ENCODE results near the gene KLHL8. TPM values are rescaled to one million over a fixed set of nuclear protein-coding genes. Genes with fewer than 3 reads are reported as not detected.
A peak's percentile ranks its signal among the peaks of the same experiment; 100 is the strongest.

KLHL8 gene
- total RNA-seq, 1 donor from 2014 or later, result 15.2 TPM

DNA sequence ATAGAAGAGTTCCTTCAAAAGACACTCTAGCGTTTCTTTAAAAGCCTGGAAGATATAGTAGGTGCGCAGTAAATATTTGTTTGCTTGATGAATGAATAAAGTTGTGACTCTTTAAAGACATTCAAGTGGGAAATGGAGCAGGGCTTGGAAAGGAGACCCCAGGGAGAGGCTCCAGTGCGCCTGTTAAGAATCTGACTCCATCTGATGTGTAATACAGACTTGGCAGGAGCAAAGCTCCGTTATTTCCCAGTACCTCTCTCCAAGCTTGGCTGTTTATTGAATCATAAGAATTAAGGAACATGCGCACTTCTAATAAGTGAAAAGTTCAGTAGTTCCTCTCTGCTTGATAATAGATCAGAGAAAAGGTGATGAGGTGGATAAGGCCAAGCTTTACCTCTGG is 18.8 kb upstream of the KLHL8 start:
- Mint-ChIP-seq H3K36me3 (peaks cover 15% of the 10 kb centered on the region), H3K4me3 (no peak overlapping the region), H3K4me1 (no peaks in the 10 kb centered on the region), H3K27ac (no peak overlapping the region), H3K9me3 (peaks cover 17% of the 10 kb centered on the region), H3K27me3 (ENCODE audit: low read depth) (no peaks in the 10 kb centered on the region)
- no peak for TF ChIP-seq CTCF (IDR thresholded peaks at IDR 0.05; ENCODE audit: unreplicated experiment)
- DNase-seq (ENCODE audit: low spot score in 2 of 2, unreplicated experiment in 2 of 2), result no peak

DNA sequence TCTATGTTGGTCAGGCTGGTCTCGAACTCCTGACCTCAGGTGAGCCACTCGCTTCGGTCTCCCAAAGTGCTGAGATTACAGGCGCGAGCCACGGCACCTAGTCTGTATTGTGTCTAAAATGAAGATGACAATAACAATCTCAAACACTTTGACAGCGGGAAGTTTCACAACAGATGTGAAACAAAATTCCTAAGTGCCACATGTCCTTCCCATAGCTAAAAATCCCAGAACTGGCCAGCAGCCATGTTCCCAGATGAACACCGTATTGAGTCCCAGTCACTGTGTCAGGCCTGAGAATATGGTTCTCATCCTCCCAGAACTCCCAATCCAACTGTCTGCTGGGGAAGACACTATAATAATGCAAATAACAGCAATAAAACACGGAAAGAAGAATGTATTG is 16.4 kb upstream of the KLHL8 start:
- TF ChIP-seq CTCF (IDR thresholded peaks at IDR 0.05; ENCODE audit: unreplicated experiment), result no peak

GRCh38 chr4:87235020-87235671 is 14.7 kb upstream of the KLHL8 start:
- H3K36me3 Mint-ChIP-seq, result no peaks in the 10 kb centered on the region
- DNase-seq (ENCODE audit: low spot score in 2 of 2, unreplicated experiment in 2 of 2), result no peak

More for the DNA sequence above, 16.4 kb upstream of the KLHL8 start:
- Mint-ChIP-seq H3K27me3 (ENCODE audit: low read depth) (peaks cover 2% of the 10 kb centered on the region), H3K9me3 (peaks cover under 1% of the 10 kb centered on the region), H3K36me3 (no peaks in the 10 kb centered on the region), H3K4me1 (no peaks in the 10 kb centered on the region), H3K27ac (no peak overlapping the region), H3K4me3 (no peak overlapping the region)
- DNase-seq (ENCODE audit: low spot score in 2 of 2, unreplicated experiment in 2 of 2), result no peak

GRCh38 chr4:87232216-87232615 is 11.8 kb upstream of the KLHL8 start:
- Mint-ChIP-seq H3K4me1 (no peaks in the 10 kb centered on the region), H3K36me3 (no peaks in the 10 kb centered on the region), H3K4me3 (no peak overlapping the region), H3K27ac (no peak overlapping the region), H3K27me3 (ENCODE audit: low read depth) (peaks cover 22% of the 10 kb centered on the region), H3K9me3 (no peaks in the 10 kb centered on the region)
- TF ChIP-seq CTCF (IDR thresholded peaks at IDR 0.05; ENCODE audit: unreplicated experiment), result no peak
- DNase-seq (ENCODE audit: low spot score in 2 of 2, unreplicated experiment in 2 of 2), result no peak

More at GRCh38 chr4:87235020-87235671, 14.7 kb upstream of the KLHL8 start:
- Mint-ChIP-seq H3K4me1 (no peaks in the 10 kb centered on the region), H3K27ac (no peak overlapping the region), H3K9me3 (no peaks in the 10 kb centered on the region), H3K4me3 (peak overlapping the region; percentile 72), H3K27me3 (ENCODE audit: low read depth) (peaks cover 15% of the 10 kb centered on the region)
- no peak for TF ChIP-seq CTCF (IDR thresholded peaks at IDR 0.05; ENCODE audit: unreplicated experiment)

DNA sequence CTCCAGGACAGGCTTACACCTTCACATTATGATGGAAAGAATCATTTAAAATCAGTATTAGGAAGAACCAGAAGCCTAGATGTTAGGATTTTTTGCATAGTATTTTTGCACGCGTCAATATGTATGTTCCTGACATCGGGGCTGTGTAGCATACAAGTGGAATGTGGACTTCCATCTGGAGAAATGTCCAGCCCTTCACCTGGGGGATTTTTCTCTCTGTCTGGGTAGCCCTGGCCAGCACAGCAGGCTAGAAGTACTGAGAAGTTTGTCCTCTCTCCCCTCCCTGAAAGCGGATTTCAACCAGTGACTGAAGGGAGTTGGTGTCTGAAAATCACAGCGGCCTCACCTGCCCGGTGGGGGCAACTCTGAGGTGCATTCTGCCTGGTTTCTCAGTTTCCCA is 10.4 kb upstream of the KLHL8 start:
- no peaks in the 10 kb centered on the region for H3K4me1 Mint-ChIP-seq
- no peaks in the 10 kb centered on the region for H3K9me3 Mint-ChIP-seq
- H3K36me3 Mint-ChIP-seq, result no peaks in the 10 kb centered on the region
- DNase-seq (ENCODE audit: low spot score in 2 of 2, unreplicated experiment in 2 of 2), result no peak
- no peak overlapping the region for H3K4me3 Mint-ChIP-seq
- H3K27me3 Mint-ChIP-seq (ENCODE audit: low read depth), result peaks cover 22% of the 10 kb centered on the region
- H3K27ac Mint-ChIP-seq, result no peak overlapping the region
- no peak for TF ChIP-seq CTCF (IDR thresholded peaks at IDR 0.05; ENCODE audit: unreplicated experiment)

All from mesothelial cell of epicardium (in vitro differentiated cells).